ENCODE data around the gene SLC29A1.

The SLC29A1 gene

DNA sequence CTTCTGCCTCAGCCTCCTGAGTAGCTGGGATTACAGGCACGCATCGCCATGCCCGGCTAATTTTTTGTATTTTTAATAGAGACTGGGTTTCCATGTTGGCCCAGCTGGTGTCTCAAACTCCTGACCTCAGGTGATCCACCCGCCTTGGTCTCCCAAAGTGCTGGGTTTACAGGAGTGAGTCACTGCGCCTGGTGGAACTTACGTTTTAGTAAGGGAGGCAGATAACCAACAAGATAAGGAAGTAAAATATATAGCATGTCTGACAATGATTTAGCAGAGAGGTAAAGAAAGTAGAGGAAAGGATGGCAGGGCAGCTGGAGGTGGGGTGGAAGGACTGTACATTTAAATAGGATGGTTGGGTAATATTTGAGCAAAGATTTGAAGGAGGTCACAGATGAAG, 19.4 kb upstream of the SLC29A1 start:
- TF ChIP-seq, protein P1, sequence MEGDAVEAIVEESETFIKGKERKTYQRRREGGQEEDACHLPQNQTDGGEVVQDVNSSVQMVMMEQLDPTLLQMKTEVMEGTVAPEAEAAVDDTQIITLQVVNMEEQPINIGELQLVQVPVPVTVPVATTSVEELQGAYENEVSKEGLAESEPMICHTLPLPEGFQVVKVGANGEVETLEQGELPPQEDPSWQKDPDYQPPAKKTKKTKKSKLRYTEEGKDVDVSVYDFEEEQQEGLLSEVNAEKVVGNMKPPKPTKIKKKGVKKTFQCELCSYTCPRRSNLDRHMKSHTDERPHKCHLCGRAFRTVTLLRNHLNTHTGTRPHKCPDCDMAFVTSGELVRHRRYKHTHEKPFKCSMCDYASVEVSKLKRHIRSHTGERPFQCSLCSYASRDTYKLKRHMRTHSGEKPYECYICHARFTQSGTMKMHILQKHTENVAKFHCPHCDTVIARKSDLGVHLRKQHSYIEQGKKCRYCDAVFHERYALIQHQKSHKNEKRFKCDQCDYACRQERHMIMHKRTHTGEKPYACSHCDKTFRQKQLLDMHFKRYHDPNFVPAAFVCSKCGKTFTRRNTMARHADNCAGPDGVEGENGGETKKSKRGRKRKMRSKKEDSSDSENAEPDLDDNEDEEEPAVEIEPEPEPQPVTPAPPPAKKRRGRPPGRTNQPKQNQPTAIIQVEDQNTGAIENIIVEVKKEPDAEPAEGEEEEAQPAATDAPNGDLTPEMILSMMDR (IDR thresholded peaks at IDR 0.05; ENCODE audit: unreplicated experiment in 3 of 3): no peak
- H3K9me3 Mint-ChIP-seq: no peaks in the 10 kb centered on the region
- no peak overlapping the region for H3K4me3 Mint-ChIP-seq
- H3K36me3 Mint-ChIP-seq (ENCODE audit: low read depth): no peaks in the 10 kb centered on the region
- H3K27me3 Mint-ChIP-seq (ENCODE audit: low read depth): peaks cover 6% of the 10 kb centered on the region
- peak overlapping the region in 1 of 3 experiments; percentile 3 for H3K27ac Mint-ChIP-seq
- peaks cover 49% of the 10 kb centered on the region for H3K4me1 Mint-ChIP-seq

DNA sequence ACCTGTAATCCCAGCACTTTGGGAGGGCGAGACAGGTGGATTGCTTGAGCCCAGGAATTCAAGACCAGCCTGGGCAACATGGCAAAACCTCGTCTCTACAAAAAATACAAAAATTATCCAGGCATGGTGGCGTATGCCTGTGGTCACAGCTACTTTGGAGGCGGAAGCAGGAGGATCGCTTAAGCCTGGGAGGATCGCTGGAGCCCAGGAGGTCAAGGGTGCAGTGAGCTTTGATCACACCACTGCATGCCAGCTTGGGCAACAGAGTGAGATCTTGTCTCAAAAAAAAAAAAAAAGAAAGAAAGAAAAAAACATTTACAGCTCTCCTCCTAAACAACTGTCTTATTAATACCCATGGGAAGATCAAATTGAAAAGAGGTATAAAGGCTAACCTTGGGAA, 15.4 kb upstream of the SLC29A1 start:
- TF ChIP-seq, protein P1 (IDR thresholded peaks at IDR 0.05; ENCODE audit: unreplicated experiment in 3 of 3): no peak
- peaks cover 4% of the 10 kb centered on the region for H3K27me3 Mint-ChIP-seq (ENCODE audit: low read depth)
- no peaks in the 10 kb centered on the region for H3K36me3 Mint-ChIP-seq (ENCODE audit: low read depth)
- H3K4me1 Mint-ChIP-seq: peaks cover 25% of the 10 kb centered on the region
- no peak overlapping the region for H3K4me3 Mint-ChIP-seq
- H3K27ac Mint-ChIP-seq: peak overlapping the region; percentile 2 to 31 (median 26)
- no peaks in the 10 kb centered on the region for H3K9me3 Mint-ChIP-seq

DNA sequence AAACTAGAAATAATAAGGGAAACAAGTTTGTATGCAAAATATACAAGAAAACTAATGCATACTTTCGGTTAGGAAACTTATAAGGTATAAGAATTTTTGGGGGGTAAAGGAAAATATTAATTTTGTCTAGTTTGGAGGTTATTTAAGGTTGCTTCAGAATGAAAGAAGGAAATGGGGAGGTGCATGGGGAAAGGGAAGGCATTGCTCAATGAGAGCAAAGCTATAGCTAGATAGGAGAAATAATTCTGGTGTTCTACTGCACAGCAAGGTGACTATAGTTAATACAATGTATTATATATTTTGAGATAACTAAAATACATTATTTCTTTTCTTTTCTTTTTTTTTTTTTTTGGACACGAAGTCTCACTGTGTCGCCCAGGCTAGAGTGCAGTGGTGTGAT, 12.1 kb upstream of the SLC29A1 start:
- H3K4me3 Mint-ChIP-seq: no peak overlapping the region
- peaks cover 4% of the 10 kb centered on the region for H3K27me3 Mint-ChIP-seq (ENCODE audit: low read depth)
- no peaks in the 10 kb centered on the region for H3K36me3 Mint-ChIP-seq (ENCODE audit: low read depth)
- TF ChIP-seq, protein P1 (IDR thresholded peaks at IDR 0.05; ENCODE audit: unreplicated experiment in 3 of 3): no peak
- H3K27ac Mint-ChIP-seq: no peak overlapping the region
- peaks cover 21% of the 10 kb centered on the region for H3K4me1 Mint-ChIP-seq
- H3K9me3 Mint-ChIP-seq: no peaks in the 10 kb centered on the region

DNA sequence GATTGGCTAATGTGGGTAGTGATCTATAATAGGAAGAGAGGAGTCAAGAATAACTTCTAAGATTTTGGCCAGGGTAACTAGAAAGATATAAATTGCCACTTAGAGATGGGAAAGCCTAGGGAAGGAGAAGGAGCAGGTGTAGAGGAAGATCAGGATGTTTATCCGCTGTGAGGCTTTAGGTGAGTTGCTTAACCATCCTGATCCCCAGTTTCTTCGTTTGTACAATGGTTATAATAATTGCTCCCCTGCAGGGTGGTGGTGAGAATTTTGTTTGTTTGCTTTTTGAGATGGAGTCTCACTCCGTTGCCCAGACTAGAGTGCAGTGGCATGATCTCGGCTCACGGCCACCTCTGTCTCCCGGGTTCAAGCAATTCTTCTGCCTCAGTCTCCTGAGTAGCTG, 9.1 kb upstream of the SLC29A1 start:
- H3K36me3 Mint-ChIP-seq (ENCODE audit: low read depth): no peaks in the 10 kb centered on the region
- TF ChIP-seq, protein P1 (IDR thresholded peaks at IDR 0.05; ENCODE audit: unreplicated experiment in 3 of 3): no peak
- peaks cover 33% of the 10 kb centered on the region for H3K4me1 Mint-ChIP-seq
- H3K9me3 Mint-ChIP-seq: no peaks in the 10 kb centered on the region
- peak overlapping the region in 1 of 3 experiments; percentile 3 for H3K27ac Mint-ChIP-seq
- H3K27me3 Mint-ChIP-seq (ENCODE audit: low read depth): peaks cover 8% of the 10 kb centered on the region
- no peak overlapping the region for H3K4me3 Mint-ChIP-seq

DNA sequence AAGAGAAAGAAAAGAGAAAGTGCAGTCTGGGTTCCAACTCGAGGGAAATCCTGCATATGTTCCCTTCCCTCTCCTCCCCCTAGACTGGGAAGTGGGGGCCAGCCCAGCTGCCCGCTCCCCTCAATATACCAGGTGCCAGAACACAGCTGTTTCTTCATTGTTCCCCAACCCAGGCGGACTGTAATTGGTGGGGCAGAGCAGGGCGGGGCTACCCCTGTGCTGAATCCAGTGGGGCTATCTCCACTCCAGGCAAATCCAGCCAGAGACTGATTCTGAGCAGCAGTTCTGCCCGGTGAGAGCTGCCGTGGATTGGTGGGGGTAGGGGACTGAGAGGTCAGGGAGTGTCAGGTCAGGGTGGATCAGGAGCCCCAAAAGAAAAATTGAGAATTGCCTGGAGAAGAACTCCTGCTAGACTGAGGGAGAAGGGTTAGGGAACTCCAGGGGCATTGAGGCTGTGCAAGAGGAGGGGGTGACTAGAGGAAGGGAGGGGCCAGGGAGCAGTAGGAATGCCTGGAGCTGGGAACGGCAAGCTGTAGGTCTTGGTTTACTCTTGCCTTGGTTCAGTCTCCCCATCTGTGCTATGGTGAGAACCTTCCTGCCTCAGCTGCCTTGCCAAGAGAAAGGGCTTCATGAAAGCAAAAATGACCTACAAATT, 6.6 kb upstream of the SLC29A1 start, which contains the start of gene MYMX:
MYMX (plus strand) TSS at position 250 of the 655 bp plus-strand sequence. CDS start 546 bp downstream, outside the sequence.
- Mint-ChIP-seq H3K4me1 (peaks cover 42% of the 10 kb centered on the region), H3K27ac (peak within 1 kb of the TSS; percentile 92 to 97 (median 96)), H3K27me3 (ENCODE audit: low read depth) (peaks cover 8% of the 10 kb centered on the region), H3K9me3 (no peaks in the 10 kb centered on the region), H3K4me3 (peak within 1 kb of the TSS; percentile 70 to 91 (median 84)), H3K36me3 (ENCODE audit: low read depth) (no peaks in the 10 kb centered on the region)
- TF ChIP-seq, protein P1 (IDR thresholded peaks at IDR 0.05; ENCODE audit: unreplicated experiment in 3 of 3): no peak

Data from nephron (organoid).